ENCODE measurements around the gene GRAP2.

DNA sequence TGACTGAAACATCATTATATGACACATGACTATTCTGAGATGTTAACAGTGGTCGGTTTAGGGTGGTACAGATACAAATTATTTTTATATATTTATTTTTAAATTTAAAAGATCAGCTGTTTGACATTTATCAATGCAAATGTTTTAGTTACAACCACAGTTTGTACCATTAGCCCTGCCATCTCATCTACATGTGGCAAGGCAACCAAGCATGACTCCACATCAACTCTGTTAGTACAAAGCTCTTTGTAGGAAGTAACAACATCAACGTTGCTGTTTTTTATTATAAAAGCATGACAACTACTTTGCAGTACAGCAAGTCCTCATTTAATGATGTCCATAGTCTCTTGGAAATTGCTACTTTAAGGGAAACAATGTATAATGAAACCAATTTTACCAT is 48.1 kb upstream of the GRAP2 start:
- TF ChIP-seq POLR2A (IDR thresholded peaks at IDR 0.05) = no peak
- TF ChIP-seq, protein P1, sequence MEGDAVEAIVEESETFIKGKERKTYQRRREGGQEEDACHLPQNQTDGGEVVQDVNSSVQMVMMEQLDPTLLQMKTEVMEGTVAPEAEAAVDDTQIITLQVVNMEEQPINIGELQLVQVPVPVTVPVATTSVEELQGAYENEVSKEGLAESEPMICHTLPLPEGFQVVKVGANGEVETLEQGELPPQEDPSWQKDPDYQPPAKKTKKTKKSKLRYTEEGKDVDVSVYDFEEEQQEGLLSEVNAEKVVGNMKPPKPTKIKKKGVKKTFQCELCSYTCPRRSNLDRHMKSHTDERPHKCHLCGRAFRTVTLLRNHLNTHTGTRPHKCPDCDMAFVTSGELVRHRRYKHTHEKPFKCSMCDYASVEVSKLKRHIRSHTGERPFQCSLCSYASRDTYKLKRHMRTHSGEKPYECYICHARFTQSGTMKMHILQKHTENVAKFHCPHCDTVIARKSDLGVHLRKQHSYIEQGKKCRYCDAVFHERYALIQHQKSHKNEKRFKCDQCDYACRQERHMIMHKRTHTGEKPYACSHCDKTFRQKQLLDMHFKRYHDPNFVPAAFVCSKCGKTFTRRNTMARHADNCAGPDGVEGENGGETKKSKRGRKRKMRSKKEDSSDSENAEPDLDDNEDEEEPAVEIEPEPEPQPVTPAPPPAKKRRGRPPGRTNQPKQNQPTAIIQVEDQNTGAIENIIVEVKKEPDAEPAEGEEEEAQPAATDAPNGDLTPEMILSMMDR (IDR thresholded peaks at IDR 0.05) = no peak
